ENCODE data around the gene RASA2.
"Not testable (repeated sequence)": the region's sequence is repeated elsewhere in the genome, so short reads cannot be mapped to it uniquely, and the experiment has no call there.

Gene RASA2

DNA sequence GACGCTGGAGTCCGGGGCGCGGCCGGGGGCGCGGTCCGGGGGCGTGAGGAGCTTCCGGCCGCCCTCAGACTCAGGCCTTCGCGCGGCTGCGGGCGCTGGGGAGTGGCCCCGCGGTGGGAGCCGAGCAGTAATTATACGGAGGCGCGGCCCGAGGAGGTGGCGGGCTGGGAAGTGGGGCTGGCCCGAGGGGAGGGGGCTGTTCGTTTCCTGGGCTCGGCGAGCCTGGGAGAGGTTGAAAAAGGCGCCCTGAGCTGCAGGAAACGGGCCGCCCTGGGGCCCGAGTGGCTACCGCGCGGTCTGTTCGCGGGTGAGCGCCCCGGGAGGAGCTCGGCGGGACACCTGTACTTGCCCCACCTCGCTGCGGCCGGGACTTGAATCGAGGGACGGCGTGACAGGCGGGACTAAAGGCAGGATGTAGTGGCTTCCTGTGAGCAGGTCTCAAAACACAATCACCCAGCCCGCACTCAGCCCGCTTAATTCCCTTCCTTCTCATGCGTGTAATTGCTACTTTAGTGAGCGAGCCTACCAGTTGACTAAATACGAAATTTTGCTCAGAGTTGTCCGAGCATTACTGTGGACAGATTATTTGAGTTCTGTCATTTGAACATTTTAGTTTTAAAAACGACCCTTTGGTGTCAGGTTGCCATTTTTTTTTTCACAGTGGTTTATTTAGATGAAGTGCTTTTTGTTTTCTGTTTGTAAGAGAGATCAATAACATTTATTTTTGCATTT lies 860 bp downstream of the RASA2 start:
- in situ Hi-C loops (cut with MboI; ENCODE audit: low pct_unique_long_range_greater_than_20kb, low sequenced_read_pairs, unreplicated experiment) = no loop called here
- DNase-seq (ENCODE audit: low spot score) = peak; percentile 81
- TF ChIP-seq, protein P1, sequence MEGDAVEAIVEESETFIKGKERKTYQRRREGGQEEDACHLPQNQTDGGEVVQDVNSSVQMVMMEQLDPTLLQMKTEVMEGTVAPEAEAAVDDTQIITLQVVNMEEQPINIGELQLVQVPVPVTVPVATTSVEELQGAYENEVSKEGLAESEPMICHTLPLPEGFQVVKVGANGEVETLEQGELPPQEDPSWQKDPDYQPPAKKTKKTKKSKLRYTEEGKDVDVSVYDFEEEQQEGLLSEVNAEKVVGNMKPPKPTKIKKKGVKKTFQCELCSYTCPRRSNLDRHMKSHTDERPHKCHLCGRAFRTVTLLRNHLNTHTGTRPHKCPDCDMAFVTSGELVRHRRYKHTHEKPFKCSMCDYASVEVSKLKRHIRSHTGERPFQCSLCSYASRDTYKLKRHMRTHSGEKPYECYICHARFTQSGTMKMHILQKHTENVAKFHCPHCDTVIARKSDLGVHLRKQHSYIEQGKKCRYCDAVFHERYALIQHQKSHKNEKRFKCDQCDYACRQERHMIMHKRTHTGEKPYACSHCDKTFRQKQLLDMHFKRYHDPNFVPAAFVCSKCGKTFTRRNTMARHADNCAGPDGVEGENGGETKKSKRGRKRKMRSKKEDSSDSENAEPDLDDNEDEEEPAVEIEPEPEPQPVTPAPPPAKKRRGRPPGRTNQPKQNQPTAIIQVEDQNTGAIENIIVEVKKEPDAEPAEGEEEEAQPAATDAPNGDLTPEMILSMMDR (IDR thresholded peaks at IDR 0.05; ENCODE audit: extremely low read depth, insufficient read depth, missing control alignments) = no peak

DNA sequence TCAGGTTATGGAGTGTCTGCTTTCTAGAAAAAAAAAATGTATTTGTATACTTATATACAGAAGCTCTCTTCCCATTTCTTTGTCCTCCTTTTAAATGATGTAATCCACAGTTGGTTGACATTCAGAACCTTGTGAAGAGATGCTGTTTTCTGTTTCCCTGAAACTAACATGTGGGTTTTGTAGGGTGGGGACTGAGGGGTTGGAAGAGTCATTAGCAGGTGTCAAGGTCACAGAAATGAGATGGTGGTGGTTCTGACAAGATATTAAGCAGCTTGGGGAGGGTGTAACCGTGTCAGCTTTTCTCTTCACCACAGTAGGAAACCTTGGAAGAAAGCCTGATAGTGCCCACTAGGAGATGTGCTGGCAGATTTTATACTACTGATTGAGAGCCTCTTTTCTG lies 2.4 kb downstream of the RASA2 start:
- DNase-seq (ENCODE audit: low spot score) = no peak
- TF ChIP-seq, protein P1 (IDR thresholded peaks at IDR 0.05; ENCODE audit: extremely low read depth, insufficient read depth, missing control alignments) = no peak
- in situ Hi-C loops (cut with MboI; ENCODE audit: low pct_unique_long_range_greater_than_20kb, low sequenced_read_pairs, unreplicated experiment) = no loop called here

DNA sequence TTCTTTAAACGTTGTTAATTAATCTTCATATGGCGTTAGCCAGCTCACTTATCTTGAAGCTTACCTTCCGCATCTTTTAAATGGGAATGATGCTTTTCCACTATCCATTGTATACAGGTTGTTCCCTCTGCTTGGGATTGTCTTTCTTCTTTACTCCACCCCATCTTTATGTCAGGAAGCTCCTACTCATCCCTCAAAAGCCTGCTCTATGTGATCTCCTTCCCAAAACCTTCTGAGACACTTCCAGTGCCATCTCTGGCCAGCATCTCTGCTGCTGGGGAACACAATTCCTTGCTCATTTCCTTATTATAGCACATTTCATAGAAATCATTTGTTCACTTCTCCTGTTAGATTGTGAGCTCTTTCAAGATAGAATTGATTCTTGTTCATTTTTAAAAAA lies 4.3 kb downstream of the RASA2 start:
- TF ChIP-seq, protein P1 (IDR thresholded peaks at IDR 0.05; ENCODE audit: extremely low read depth, insufficient read depth, missing control alignments) = no peak
- no peak for DNase-seq (ENCODE audit: low spot score)
- in situ Hi-C loops (cut with MboI; ENCODE audit: low pct_unique_long_range_greater_than_20kb, low sequenced_read_pairs, unreplicated experiment) = no loop called here

DNA sequence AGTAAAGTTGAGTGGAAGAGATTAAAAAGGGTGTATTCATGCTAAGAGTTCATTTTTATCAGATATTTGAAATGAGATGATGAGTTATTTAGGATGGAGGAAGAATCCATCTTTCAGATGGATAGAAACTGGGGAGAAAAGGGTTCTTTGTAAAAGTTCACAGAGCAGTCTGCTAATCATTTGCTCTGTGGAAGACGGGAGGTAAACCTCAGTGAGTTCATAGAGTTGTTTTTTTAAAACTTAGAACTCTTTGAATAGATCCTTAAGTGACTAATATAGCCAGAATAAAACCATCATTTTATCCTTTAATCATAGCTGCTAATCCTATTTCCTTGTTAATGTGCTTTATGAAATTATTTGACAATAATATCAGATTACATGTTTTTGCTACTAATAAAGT lies 5.1 kb downstream of the RASA2 start:
- TF ChIP-seq, protein P1 (IDR thresholded peaks at IDR 0.05; ENCODE audit: extremely low read depth, insufficient read depth, missing control alignments) = no peak
- no peak for DNase-seq (ENCODE audit: low spot score)
- in situ Hi-C loops (cut with MboI; ENCODE audit: low pct_unique_long_range_greater_than_20kb, low sequenced_read_pairs, unreplicated experiment) = no loop called here

DNA sequence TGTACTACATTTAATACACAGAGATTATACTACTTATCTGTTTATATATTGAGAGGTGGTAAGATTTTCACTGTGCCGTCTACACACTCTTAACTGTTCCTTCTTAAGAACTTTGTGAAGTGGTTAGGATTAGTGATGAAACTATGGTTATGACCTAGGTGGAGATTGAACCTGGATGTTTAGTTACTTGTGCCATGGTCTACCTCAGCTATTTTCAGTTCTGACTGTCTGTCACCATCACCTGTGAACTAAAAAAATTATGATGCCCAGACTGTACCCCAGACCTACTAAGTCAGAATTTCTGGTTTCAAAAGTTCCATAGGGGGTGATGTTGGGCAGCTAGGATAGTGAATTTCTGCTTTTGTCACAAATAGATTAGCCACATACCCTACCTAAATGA lies 6.4 kb downstream of the RASA2 start:
- TF ChIP-seq, protein P1 (IDR thresholded peaks at IDR 0.05; ENCODE audit: extremely low read depth, insufficient read depth, missing control alignments) = no peak
- in situ Hi-C loops (cut with MboI; ENCODE audit: low pct_unique_long_range_greater_than_20kb, low sequenced_read_pairs, unreplicated experiment) = no loop called here
- DNase-seq (ENCODE audit: low spot score) = no peak

DNA sequence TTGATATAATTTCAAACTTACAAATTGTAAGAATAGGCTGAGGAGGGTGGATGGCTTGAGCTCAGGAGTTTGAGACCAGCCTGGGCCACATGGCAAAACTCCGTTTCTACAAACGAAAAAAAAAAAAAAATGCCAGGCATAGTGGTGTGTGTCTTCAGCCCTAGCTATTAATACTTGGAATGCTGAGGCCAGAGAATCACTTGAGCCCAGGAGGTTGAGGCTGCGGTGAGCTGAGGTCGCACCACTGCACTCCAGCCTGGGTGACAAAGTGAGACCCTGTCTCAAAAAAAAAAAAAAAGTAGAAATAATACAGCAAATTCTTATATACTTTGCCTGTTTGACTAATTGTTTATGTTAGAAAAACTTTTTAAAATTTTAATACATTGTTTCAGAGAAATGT lies 10.8 kb downstream of the RASA2 start:
- DNase-seq (ENCODE audit: low spot score); in situ Hi-C loops (cut with MboI; ENCODE audit: low pct_unique_long_range_greater_than_20kb, low sequenced_read_pairs, unreplicated experiment): not testable (repeated sequence)

DNA sequence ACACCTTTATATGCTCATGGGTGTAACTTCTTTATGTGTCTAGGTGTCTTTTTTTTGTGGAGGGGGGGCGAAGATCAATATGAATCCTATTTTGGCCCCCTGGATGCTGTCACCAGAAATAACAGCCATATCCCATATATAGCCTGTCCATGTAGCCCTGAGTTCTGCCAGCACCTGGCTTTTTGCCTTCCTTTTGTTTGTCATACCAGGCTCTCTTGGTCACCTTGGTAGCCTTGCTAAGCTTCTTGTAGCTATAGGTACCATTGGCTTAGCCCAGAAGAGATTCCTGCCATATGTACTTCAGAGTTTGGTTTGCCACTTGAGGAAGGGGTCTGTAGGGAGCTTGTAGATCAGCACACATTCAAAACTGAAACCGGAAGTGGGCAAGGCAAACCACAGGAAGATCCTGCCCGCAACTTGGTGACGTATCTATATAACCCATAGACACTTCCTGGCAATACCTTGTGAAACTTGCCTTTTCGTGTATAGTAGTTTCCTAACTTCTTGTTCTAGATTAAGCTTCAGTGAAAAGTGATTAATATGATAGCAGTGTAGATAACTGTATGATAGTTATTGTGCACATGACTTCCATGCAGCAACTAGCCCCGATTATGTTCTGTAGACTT lies 11.9 kb downstream of the RASA2 start:
- TF ChIP-seq, protein P1 (IDR thresholded peaks at IDR 0.05; ENCODE audit: extremely low read depth, insufficient read depth, missing control alignments) = no peak
- in situ Hi-C loops (cut with MboI; ENCODE audit: low pct_unique_long_range_greater_than_20kb, low sequenced_read_pairs, unreplicated experiment) = no loop called here
- no peak for DNase-seq (ENCODE audit: low spot score)

All from GM13977 (cell line).